Measurements from ENCODE around the gene VWCE. TPM values are rescaled to one million over a fixed set of nuclear protein-coding genes. Genes with fewer than 3 reads are reported as not detected.

VWCE gene
- total RNA-seq, 3 donors from 2014 or later, result 0.88 to 3.2 (median 2.6) TPM

- intact Hi-C loops (cut with DNase I; ENCODE audit: low total_unique reads), result no loop called here
- Histone ChIP-seq H3K36me3 (no peaks in the 10 kb centered on the region), H3K27ac (no peak overlapping the region), H3K9me3 (no peaks in the 10 kb centered on the region), H3K27me3 (peaks cover 0 to 10% of the 10 kb centered on the region in 2 donors), H3K4me3 (no peak overlapping the region), H3K4me1 (peaks cover 6 to 10% of the 10 kb centered on the region in 2 donors)
- TF ChIP-seq POLR2A (IDR thresholded peaks at IDR 0.05), result no peak
- TF ChIP-seq CTCF (IDR thresholded peaks at IDR 0.05), result no peak
- no peak for TF ChIP-seq POLR2AphosphoS5 (IDR thresholded peaks at IDR 0.05)
- DNase-seq (ENCODE audit: low spot score in 2 of 2), result no peak
Measured at GRCh38 chr11:61292356-61292755, 2.8 kb downstream of the VWCE start.

- no peak for DNase-seq (ENCODE audit: low spot score in 2 of 2)
- Histone ChIP-seq H3K27me3 (peaks cover 0 to 10% of the 10 kb centered on the region in 2 donors), H3K4me3 (no peak overlapping the region), H3K27ac (no peak overlapping the region), H3K4me1 (peaks cover 0 to 10% of the 10 kb centered on the region in 2 donors), H3K36me3 (no peaks in the 10 kb centered on the region), H3K9me3 (no peaks in the 10 kb centered on the region)
- intact Hi-C loops (cut with DNase I; ENCODE audit: low total_unique reads), result no loop called here
- TF ChIP-seq POLR2A (IDR thresholded peaks at IDR 0.05), result no peak
- no peak for TF ChIP-seq CTCF (IDR thresholded peaks at IDR 0.05)
- TF ChIP-seq POLR2AphosphoS5 (IDR thresholded peaks at IDR 0.05), result no peak
Measured at GRCh38 chr11:61290905-61291690, 4.0 kb downstream of the VWCE start.

- H3K36me3 ChIP-seq, result no peaks in the 10 kb centered on the region
- DNase-seq (ENCODE audit: low spot score in 2 of 2), result no peak
- H3K27ac ChIP-seq, result no peak overlapping the region
- H3K9me3 ChIP-seq, result no peaks in the 10 kb centered on the region
- no peak overlapping the region for H3K4me3 ChIP-seq
- TF ChIP-seq POLR2AphosphoS5 (IDR thresholded peaks at IDR 0.05) (no peak), CTCF (IDR thresholded peaks at IDR 0.05) (no peak), POLR2A (IDR thresholded peaks at IDR 0.05) (no peak)
- intact Hi-C loops (cut with DNase I; ENCODE audit: low total_unique reads), result no loop called here
- H3K4me1 ChIP-seq, result no peaks in the 10 kb centered on the region
- H3K27me3 ChIP-seq, result peaks cover 0 to 6% of the 10 kb centered on the region in 2 donors
Measured at GRCh38 chr11:61287338-61287977, 7.7 kb downstream of the VWCE start.

- Histone ChIP-seq H3K4me3 (no peak overlapping the region), H3K4me1 (no peaks in the 10 kb centered on the region), H3K9me3 (no peaks in the 10 kb centered on the region), H3K27ac (no peak overlapping the region), H3K36me3 (no peaks in the 10 kb centered on the region), H3K27me3 (no peaks in the 10 kb centered on the region)
- no peak for DNase-seq (ENCODE audit: low spot score in 2 of 2)
- TF ChIP-seq CTCF (IDR thresholded peaks at IDR 0.05) (no peak), POLR2AphosphoS5 (IDR thresholded peaks at IDR 0.05) (no peak), POLR2A (IDR thresholded peaks at IDR 0.05) (no peak)
- intact Hi-C loops (cut with DNase I; ENCODE audit: low total_unique reads), result no loop called here
Measured at GRCh38 chr11:61283613-61284012, 11.5 kb downstream of the VWCE start.

- Histone ChIP-seq H3K9me3 (no peaks in the 10 kb centered on the region), H3K36me3 (no peaks in the 10 kb centered on the region), H3K27ac (no peak overlapping the region), H3K27me3 (no peaks in the 10 kb centered on the region), H3K4me1 (no peaks in the 10 kb centered on the region), H3K4me3 (peak overlapping the region in 1 of 3 donors; percentile 18)
- TF ChIP-seq POLR2AphosphoS5 (IDR thresholded peaks at IDR 0.05), result no peak
- no peak for DNase-seq (ENCODE audit: low spot score in 2 of 2)
- intact Hi-C loops (cut with DNase I; ENCODE audit: low total_unique reads), result no loop called here
Measured at GRCh38 chr11:61281581-61282250, 13.4 kb downstream of the VWCE start.
